K562 (cell line): Measurements from ENCODE around the gene MKRN2OS. TPM values are rescaled to one million over a fixed set of nuclear protein-coding genes. Genes with fewer than 3 reads are reported as not detected.

Experiments
- ATAC-seq: fragments of 200-7000 bp; cut with Tn5 transposase; 3 replicates; pipeline ENCODE4 v1.9.1; 2020; ENCODE audit warnings: moderate library complexity
- BruUV-seq: library from RNA; stranded (reverse); fragments of 400-500 nt; replicated peaks from 2 replicates; lab custom pipeline; 2021; lab: Mats Ljungman, UMichigan
- CTCF ChIA-PET: fragments of 300-600 bp; formaldehyde crosslinking; extraction: SDS; loops from one replicate; lab custom pipeline; 2021; ENCODE audit warnings: low intra/inter-chr PET ratio; lab: Yijun Ruan, JAX
- POLR2A ChIA-PET: fragments of 300-600, 350-650 bp; sonication (Branson Sonifier 250); formaldehyde crosslinking; extraction: SDS; loops from one replicate; lab custom pipeline; 2021; ENCODE audit warnings: antibody characterized with exemption, inconsistent platforms; lab: Yijun Ruan, JAX
- DNase-seq, 4 experiments: peaks; one replicate each; pipeline versions ENCODE4 v3.0.0 to v3.0.0-alpha.2; 2011 to 2018; ENCODE audit warnings: low spot score in 3 of 4, mixed read lengths in 3 of 4; ENCODE audit errors: extremely low read depth in 1 of 4
- FAIRE-seq: peaks from 2 replicates; lab custom pipeline; 2011; peaks lifted over from hg19 to GRCh38; lab: Jason Lieb, UNC
- H2AFZ ChIP-seq: 2 replicates; pipeline ENCODE4 v1.6.0; 2011; ENCODE audit warnings: low read depth, low read length, control low read depth, inconsistent platforms
- H3K27ac ChIP-seq: fragments of 200-600 bp; 3 replicates; pipeline ENCODE4 v1.8.0; 2011; ENCODE audit warnings: low read depth, mild to moderate bottlenecking, control low read depth, inconsistent platforms, low read length, moderate library complexity, mixed read lengths; ENCODE audit errors: extremely low read depth
- H3K27me3 ChIP-seq, 2 experiments: fragments of 300-600 bp in 1 of 2; 2 replicates in 1 of 2; 3 replicates in 1 of 2; pipeline versions ENCODE4 v1.6.0 to v1.8.0; 2011; ENCODE audit warnings: inconsistent platforms in 2 of 2, low read length in 2 of 2, mild to moderate bottlenecking in 1 of 2, mixed read lengths in 1 of 2, moderate library complexity in 1 of 2; ENCODE audit not compliant: control insufficient read depth in 2 of 2, insufficient read depth in 2 of 2
- H3K36me3 ChIP-seq: fragments of 300-600 bp; 3 replicates; pipeline ENCODE4 v1.8.0; 2011; ENCODE audit warnings: mild to moderate bottlenecking, low read length, inconsistent platforms; ENCODE audit not compliant: control insufficient read depth, insufficient read depth
- H3K4me1 ChIP-seq, 2 experiments: fragments of 200-600 bp in 1 of 2; replicated peaks in 1 of 2; 2 replicates in 1 of 2; 3 replicates in 1 of 2; pipeline versions ENCODE4 v1.5.1 to v1.8.0; 2011; ENCODE audit warnings: inconsistent platforms in 2 of 2, low read length in 2 of 2, mild to moderate bottlenecking in 1 of 2, mixed read lengths in 1 of 2, moderate library complexity in 1 of 2; ENCODE audit not compliant: control insufficient read depth in 2 of 2, insufficient read depth in 2 of 2
- H3K4me2 ChIP-seq: 2 replicates; pipeline ENCODE4 v1.6.1; 2011; ENCODE audit warnings: low read length, control low read depth, inconsistent platforms, mixed read lengths; ENCODE audit not compliant: insufficient read depth
- H3K4me3 ChIP-seq: fragments of 200-600 bp; sonication (generic), shearing (Covaris generic); 2 replicates; pipeline ENCODE4 v1.5.1; 2016; ENCODE audit warnings: control low read depth, inconsistent platforms
- H3K79me2 ChIP-seq: fragments of 200-600 bp; 3 replicates; pipeline ENCODE4 v1.8.0; 2011; ENCODE audit warnings: low read length, inconsistent platforms; ENCODE audit not compliant: control insufficient read depth, insufficient read depth
- H3K9ac ChIP-seq, 2 experiments: 2 replicates each; pipeline versions ENCODE4 v1.6.0 to v1.6.1; 2011; ENCODE audit warnings: low read depth in 2 of 2, low read length in 2 of 2, control low read depth in 1 of 2, inconsistent platforms in 1 of 2, mild to moderate bottlenecking in 1 of 2, mixed read lengths in 1 of 2; ENCODE audit not compliant: insufficient read depth in 1 of 2
- H3K9me1 ChIP-seq: one replicate; pipeline ENCODE4 v1.6.0; 2011; ENCODE audit warnings: inconsistent platforms, mild to moderate bottlenecking, low read length, moderate library complexity; ENCODE audit not compliant: control insufficient read depth, insufficient read depth
- H3K9me3 ChIP-seq: replicated peaks from 2 replicates; pipeline ENCODE4 v1.5.1; 2011; ENCODE audit warnings: low read depth, low read length, inconsistent platforms; ENCODE audit not compliant: control insufficient read depth, insufficient read depth
- H4K20me1 ChIP-seq: replicated peaks from 2 replicates; pipeline ENCODE4 v1.6.1; 2011; ENCODE audit warnings: low read length, inconsistent platforms, mixed read lengths; ENCODE audit not compliant: control insufficient read depth, insufficient read depth
- E2F5 ChIP-seq: sonication (generic); formaldehyde crosslinking; IDR thresholded peaks from 2 replicates; pipeline ENCODE4 v1.8.0; 2022; ENCODE audit warnings: mild to moderate bottlenecking, missing genetic modification reagents
- ESRRA ChIP-seq: fragments of 450-650 bp; IDR thresholded peaks from 2 replicates; pipeline ENCODE4 v1.6.1; 2014; ENCODE audit warnings: low read depth, mild to moderate bottlenecking, moderate library complexity, borderline replicate concordance
- FOXO4 ChIP-seq: fragments of 450-650 bp; formaldehyde crosslinking; IDR thresholded peaks from 2 replicates; pipeline ENCODE4 v1.4.0; 2020; ENCODE audit warnings: mild to moderate bottlenecking, moderate library complexity
- GATAD2A ChIP-seq: fragments of 450-650 bp; IDR thresholded peaks from 2 replicates; pipeline ENCODE4 v1.6.1; 2017
- HDGF ChIP-seq: fragments of 450-650 bp; IDR thresholded peaks from 2 replicates; pipeline ENCODE4 v1.6.1; 2016
- NBN ChIP-seq: fragments of 450-650 bp; IDR thresholded peaks from 2 replicates; pipeline ENCODE4 v1.6.1; 2016; ENCODE audit warnings: low read depth, mild to moderate bottlenecking
- NFRKB ChIP-seq: fragments of 450-650 bp; IDR thresholded peaks from 2 replicates; pipeline ENCODE4 v1.6.1; 2016; ENCODE audit warnings: low read depth
- PHB2 ChIP-seq: fragments of 450-650 bp; IDR thresholded peaks from 2 replicates; pipeline ENCODE4 v1.6.1; 2017; ENCODE audit warnings: low read depth
- POLR2B ChIP-seq: fragments of 450-650 bp; IDR thresholded peaks from 2 replicates; pipeline ENCODE4 v1.6.1; 2018; ENCODE audit warnings: low read depth; ENCODE audit not compliant: partially characterized antibody
- PPARD ChIP-seq: fragments of 250-450 bp; sonication (Bioruptor Pico); IDR thresholded peaks from 2 replicates; pipeline ENCODE4 v1.8.0; 2022; ENCODE audit warnings: inconsistent platforms, mild to moderate bottlenecking, moderate library complexity
- PURB ChIP-seq: sonication (generic); formaldehyde crosslinking; IDR thresholded peaks from 2 replicates; pipeline ENCODE4 v1.9.0; 2021; ENCODE audit warnings: low read depth, mild to moderate bottlenecking, missing genetic modification reagents
- RBM34 ChIP-seq: fragments of 200-400 bp; formaldehyde crosslinking; IDR thresholded peaks from 2 replicates; pipeline ENCODE4 v1.6.1; 2018; ENCODE audit warnings: low read length, borderline replicate concordance; ENCODE audit not compliant: insufficient read depth
- SMARCE1 ChIP-seq: fragments of 450-650 bp; IDR thresholded peaks from 2 replicates; pipeline ENCODE4 v1.7.1; 2016; ENCODE audit warnings: mild to moderate bottlenecking
- SNIP1 ChIP-seq: fragments of 450-650 bp; IDR thresholded peaks from 2 replicates; pipeline ENCODE4 v1.7.1; 2017; ENCODE audit warnings: low read depth, mild to moderate bottlenecking
- TFAP4 ChIP-seq: sonication (generic); formaldehyde crosslinking; IDR thresholded peaks from 2 replicates; pipeline ENCODE4 v1.8.0; 2022; ENCODE audit warnings: missing genetic modification reagents, mild to moderate bottlenecking, moderate library complexity, borderline replicate concordance
- YY1 ChIP-seq, 3 experiments: IDR thresholded peaks; 2 replicates each; pipeline ENCODE4 v1.6.1; 2011; ENCODE audit warnings: low read length in 2 of 3, mild to moderate bottlenecking in 2 of 3, moderate library complexity in 2 of 3, borderline replicate concordance in 1 of 3, control low read depth in 1 of 3, low read depth in 1 of 3; ENCODE audit not compliant: insufficient read depth in 3 of 3, insufficient replicate concordance in 2 of 3, control insufficient read depth in 1 of 3, insufficient read length in 1 of 3; ENCODE audit errors: extremely low read depth in 1 of 3
- ZKSCAN8 ChIP-seq: fragments of 200-800 bp; sonication (Bioruptor generic); IDR thresholded peaks from 2 replicates; pipeline ENCODE4 v1.6.1; 2016; ENCODE audit warnings: missing genetic modification characterization, missing compliant biosample characterization
- ZNF583 ChIP-seq: fragments of 250-450 bp; sonication (Bioruptor Pico); IDR thresholded peaks from 2 replicates; pipeline ENCODE4 v1.4.0; 2020
- WGBS: fragments of 100-300 bp; shearing (Covaris generic); methylation state at CpG from one replicate; pipeline ENCODE4 v1.1.6; 2016; ENCODE audit warnings: low coverage, mixed read lengths; ENCODE audit not compliant: insufficient coverage; ENCODE audit errors: missing lambda C conversion rate; 5-methylcytosine and 5-hydroxymethylcytosine counted together
- in situ Hi-C: fragments of 300-500 bp; cut with MboI; formaldehyde crosslinking; loops from 4 replicates; pipeline ENCODE4 v1.15.0; 2018; ENCODE audit warnings: inconsistent platforms, mixed read lengths
- intact Hi-C: fragments of 100-400 bp; cut with micrococcal nuclease; formaldehyde crosslinking; loops from 2 replicates; pipeline ENCODE4 v1.14.2; 2022
- polyA plus RNA-seq, 8 experiments: library from polyadenylated mRNA; depleted of rRNA in 4 of 8; stranded (reverse) in 5 of 8; unstranded in 3 of 8; fragments of >200 nt; fragmentation: Nextera tagmentation in 2 of 8; fragmentation: Illumina TruSeq in 1 of 8; extraction: Ambion mirVana in 2 of 8; extraction: Trizol in 1 of 8; gene quantifications; 2 replicates each; pipeline versions ENCODE4 v1.2.1 to v1.2.3, GENCODE V29; 2011 to 2014; ENCODE audit warnings: inconsistent platforms in 1 of 8, missing spikeins in 1 of 8
- total RNA-seq, 7 experiments: library from RNA; depleted of rRNA in 6 of 7; stranded (reverse); fragments of >200 nt in 6 of 7; fragmentation: Illumina TruSeq in 2 of 7; extraction: Trizol in 2 of 7; gene quantifications; 2 replicates each; pipeline versions ENCODE4 v1.2.1 to v1.2.3, GENCODE V29; 2011 to 2021; ENCODE audit warnings: low replicate concordance in 1 of 7

MKRN2OS gene
- total and polyA plus RNA-seq, 9 of the 15 experiments (the other 6 are each of a cell fraction or from before 2014, with no cell fraction given) = 0.11 to 0.27 (median 0.17) TPM; not detected in 6

GRCh38 chr3:12556690-12557472 lies 11.6 kb upstream of the MKRN2OS start, which contains the start of gene MKRN2 (continued):
- TF ChIP-seq TFAP4 (CRISPR knock-in tag) = peak; percentile 86
- TF ChIP-seq, all 486 proteins: peak for 224

GRCh38 chr3:12556314-12556689 lies 11.0 kb upstream of the MKRN2OS start:
- peak; percentile 4 for ATAC-seq
- Histone ChIP-seq H3K4me1 (peaks cover 17 to 22% of the 10 kb centered on the region in 2 experiments), H3K36me3 (no peaks in the 10 kb centered on the region), H3K9me1 (peaks cover 7% of the 10 kb centered on the region), H3K4me3 (peak overlapping the region; percentile 82), H4K20me1 (peaks cover 38% of the 10 kb centered on the region), H3K4me2 (peak overlapping the region; percentile 94), H3K9ac (peak overlapping the region; percentile 82 to 99), H2AFZ (peak overlapping the region; percentile 94), H3K27me3 (no peaks in the 10 kb centered on the region), H3K27ac (peak overlapping the region; percentile 91), H3K79me2 (peaks cover 44% of the 10 kb centered on the region), H3K9me3 (no peaks in the 10 kb centered on the region)
- WGBS = 1% methylated on average over 8 of the region's 8 CpGs
- intact Hi-C loops = loop anchor here (5.0 kb wide), 2 partner anchors 106 to 286 kb away; partner anchors contain the start of genes RAF1 and RPL32
- ChIA-PET CTCF (no interaction called here), POLR2A (interaction anchor here (0.6 to 5.5 kb wide), 2 partner anchors 10 to 122 kb away, joined by 3 to 25 read pairs; partner anchors contain the start of gene MKRN2OS)
- BruUV-seq = TSS peak; percentile 83
- in situ Hi-C loops = no loop called here
- FAIRE-seq = no peak
- no peak for DNase-seq
- TF ChIP-seq GATAD2A = no peak; the same call in 1 of the 2 replicates
- peak; percentile 92; the same call in 1 of the 2 replicates for TF ChIP-seq HDGF
- TF ChIP-seq ZNF583 (CRISPR knock-in tag) = no peak
- TF ChIP-seq ESRRA = no peak
- TF ChIP-seq SMARCE1 = peak; percentile 75
- no peak for TF ChIP-seq E2F5 (CRISPR knock-in tag)
- no peak for TF ChIP-seq POLR2B
- TF ChIP-seq FOXO4 (CRISPR knock-in tag) = no peak
- peak in 2 of 3 experiments; percentile 11 to 29 for TF ChIP-seq YY1 (IDR thresholded peaks at IDR 0.05; ENCODE audit: borderline replicate concordance in 1 of 3, control insufficient read depth in 1 of 3, extremely low read depth in 1 of 3, insufficient read depth in 3 of 3, insufficient read length in 1 of 3, insufficient replicate concordance in 2 of 3, low read depth in 1 of 3, low read length in 2 of 3)
- TF ChIP-seq PURB (CRISPR knock-in tag) = no peak
- TF ChIP-seq PPARD (CRISPR knock-in tag) = no peak
- peak; percentile 42; the same call in 1 of the 2 replicates for TF ChIP-seq NFRKB
- peak; percentile 65; the same call in 1 of the 2 replicates for TF ChIP-seq NBN
- TF ChIP-seq SNIP1 = no peak
- 0 out of 2 replicates have a peak, but pooled peaks have one; percentile 30 for TF ChIP-seq ZKSCAN8 (CRISPR knock-in tag)
- TF ChIP-seq PHB2 = no peak
- TF ChIP-seq RBM34 = no peak
